K562 (cell line): ENCODE measurements around the gene ZNF77. TPM values are rescaled to one million over a fixed set of nuclear protein-coding genes. Genes with fewer than 3 reads are reported as not detected.
A peak's percentile ranks its signal among the peaks of the same experiment; 100 is the strongest.

Experiments used
- CREBBP ChIP-seq: IDR thresholded peaks from one replicate; pipeline ENCODE4 v1.6.1; 2012; ENCODE audit warnings: low read depth, mild to moderate bottlenecking, control low read depth, inconsistent platforms, low read length
- FUS ChIP-seq: fragments of 200-400 bp; formaldehyde crosslinking; optimal IDR thresholded peaks from 2 replicates; pipeline ENCODE3; 2017; ENCODE audit warnings: low read depth, low read length
- HDAC2 ChIP-seq: fragments of 450-650 bp; IDR thresholded peaks from 2 replicates; pipeline ENCODE4 v1.6.1; 2016; ENCODE audit warnings: mild to moderate bottlenecking
- KLF16 ChIP-seq: IDR thresholded peaks from 2 replicates; pipeline ENCODE4 v1.6.1; 2016; ENCODE audit warnings: antibody characterized with exemption
- MTA2 ChIP-seq: fragments of 450-650 bp; IDR thresholded peaks from 2 replicates; pipeline ENCODE4 v1.6.1; 2016; ENCODE audit warnings: low read depth
- MTF1 ChIP-seq: fragments of 250-450 bp; sonication (Bioruptor Pico); IDR thresholded peaks from 2 replicates; pipeline ENCODE4 v1.9.0; 2021; ENCODE audit warnings: moderate library complexity, mild to moderate bottlenecking, inconsistent platforms, borderline replicate concordance
- NFIC ChIP-seq: fragments of 450-650 bp; IDR thresholded peaks from 2 replicates; pipeline ENCODE4 v1.6.1; 2017; ENCODE audit warnings: mild to moderate bottlenecking, inconsistent platforms
- NONO ChIP-seq, 2 experiments: fragments of 200-400 bp in 1 of 2; fragments of 450-650 bp in 1 of 2; formaldehyde crosslinking in 1 of 2; IDR thresholded peaks; 2 replicates each; pipeline ENCODE4 v1.6.1; 2017; ENCODE audit warnings: low read depth in 2 of 2, mild to moderate bottlenecking in 2 of 2, moderate library complexity in 2 of 2, low read length in 1 of 2
- RBM25 ChIP-seq: fragments of 200-400 bp; formaldehyde crosslinking; IDR thresholded peaks from 2 replicates; pipeline ENCODE4 v1.6.1; 2018; ENCODE audit warnings: low read length, low read depth, moderate library complexity; ENCODE audit not compliant: severe bottlenecking
- RBM39 ChIP-seq: fragments of 200-400 bp; formaldehyde crosslinking; optimal IDR thresholded peaks from 2 replicates; pipeline ENCODE3; 2018; ENCODE audit warnings: low read depth, low read length
- SMARCA4 ChIP-seq: fragments of 450-650 bp; IDR thresholded peaks from 2 replicates; pipeline ENCODE4 v1.6.1; 2016
- SOX6 ChIP-seq: fragments of 450-650 bp; IDR thresholded peaks from 2 replicates; pipeline ENCODE4 v1.6.1; 2014; ENCODE audit warnings: mild to moderate bottlenecking
- TCF3 ChIP-seq: sonication (generic); formaldehyde crosslinking; IDR thresholded peaks from 2 replicates; pipeline ENCODE4 v1.4.0; 2020; ENCODE audit warnings: mild to moderate bottlenecking, missing genetic modification reagents
- ZC3H11A ChIP-seq: IDR thresholded peaks from 2 replicates; pipeline ENCODE4 v1.6.1; 2012; ENCODE audit warnings: low read depth, low read length, improper control_type of control experiment
- ZNF589 ChIP-seq: fragments of 200-800 bp; sonication (Bioruptor generic); IDR thresholded peaks from 2 replicates; pipeline ENCODE4 v1.6.1; 2016; ENCODE audit warnings: low read depth, missing genetic modification characterization, missing compliant biosample characterization
- ZNF707 ChIP-seq: fragments of 250-450 bp; sonication (Bioruptor Pico); conservative IDR thresholded peaks from 2 replicates; pipeline ENCODE4 v1.8.0; 2022; ENCODE audit warnings: inconsistent platforms, mild to moderate bottlenecking, moderate library complexity
- ZNF830 ChIP-seq: fragments of 250-450 bp; sonication (Bioruptor Pico); IDR thresholded peaks from 2 replicates; pipeline ENCODE4 v1.5.0; 2021; ENCODE audit warnings: mild to moderate bottlenecking
- polyA plus RNA-seq, 8 experiments: library from polyadenylated mRNA; depleted of rRNA in 4 of 8; stranded (reverse) in 5 of 8; unstranded in 3 of 8; fragments of >200 nt; fragmentation: Nextera tagmentation in 2 of 8; fragmentation: Illumina TruSeq in 1 of 8; extraction: Ambion mirVana in 2 of 8; extraction: Trizol in 1 of 8; gene quantifications; 2 replicates each; pipeline versions ENCODE4 v1.2.1 to v1.2.3, GENCODE V29; 2011 to 2014; ENCODE audit warnings: inconsistent platforms in 1 of 8, missing spikeins in 1 of 8
- total RNA-seq, 7 experiments: library from RNA; depleted of rRNA in 6 of 7; stranded (reverse); fragments of >200 nt in 6 of 7; fragmentation: Illumina TruSeq in 2 of 7; extraction: Trizol in 2 of 7; gene quantifications; 2 replicates each; pipeline versions ENCODE4 v1.2.1 to v1.2.3, GENCODE V29; 2011 to 2021; ENCODE audit warnings: low replicate concordance in 1 of 7
- TF ChIP-seq, protein P1 (sequence below): fragments of 450-650 bp; formaldehyde crosslinking; IDR thresholded peaks from 2 replicates; pipeline ENCODE4 v1.4.0; 2020; ENCODE audit warnings: mild to moderate bottlenecking, moderate library complexity
- TF ChIP-seq, protein P2 (sequence below): sonication (generic); IDR thresholded peaks from 2 replicates; pipeline ENCODE4 v1.6.1; 2016
- TF ChIP-seq, protein P3 (sequence below): sonication (generic); formaldehyde crosslinking; IDR thresholded peaks from 2 replicates; pipeline ENCODE4 v1.8.1; 2023; ENCODE audit warnings: mild to moderate bottlenecking, missing genetic modification reagents
- TF ChIP-seq, protein P4 (sequence below): fragments of 450-650 bp; IDR thresholded peaks from 2 replicates; pipeline ENCODE4 v1.6.1; 2016
- TF ChIP-seq, protein P5 (sequence below), 2 experiments: fragments of 150-350 bp in 1 of 2; IDR thresholded peaks; 2 replicates each; pipeline ENCODE4 v1.6.1; 2012 to 2016; ENCODE audit warnings: low read depth in 2 of 2, low read length in 2 of 2, mild to moderate bottlenecking in 1 of 2, moderate library complexity in 1 of 2

Gene ZNF77
- total and polyA plus RNA-seq, 9 of the 15 experiments (the other 6 are each of a cell fraction or from before 2014, with no cell fraction given), result 4.3 to 14.5 (median 7.7) TPM

DNA sequence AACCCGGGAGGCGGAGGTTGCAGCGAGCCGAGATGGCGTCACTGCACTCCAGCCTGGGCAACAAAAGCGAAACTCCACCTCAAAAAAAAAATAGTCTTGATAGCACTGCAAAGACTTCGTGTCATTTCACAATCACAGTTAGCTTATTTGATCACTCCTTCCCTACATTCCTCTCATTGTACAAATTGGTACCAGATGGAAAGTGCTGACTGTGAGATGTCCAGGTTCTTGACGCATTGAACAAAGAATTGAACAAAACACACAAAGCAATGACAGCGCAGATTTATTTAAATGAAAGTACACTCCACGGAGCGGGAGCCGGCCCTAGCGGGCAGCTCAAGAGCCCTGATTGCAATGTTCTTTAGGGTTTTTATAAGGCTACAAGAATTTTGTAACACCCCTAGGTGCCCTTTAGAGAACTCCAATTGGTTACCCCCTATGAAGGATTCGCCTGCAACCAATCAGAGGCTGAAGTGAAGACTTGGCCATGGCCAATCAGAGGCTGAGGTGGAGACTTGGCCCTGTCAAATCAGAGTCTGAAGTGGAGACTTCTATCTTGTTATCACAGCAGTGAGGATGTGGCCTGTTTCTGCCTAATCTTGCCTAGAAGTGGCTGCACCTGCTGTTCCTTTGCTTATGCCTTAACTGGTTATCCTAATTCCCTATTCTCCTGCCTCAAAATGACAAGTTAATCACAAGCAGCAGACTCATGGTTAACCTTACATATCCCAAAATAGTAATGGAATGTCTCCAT, 60.9 kb downstream of the ZNF77 start (continued):
- TF ChIP-seq, protein P1, sequence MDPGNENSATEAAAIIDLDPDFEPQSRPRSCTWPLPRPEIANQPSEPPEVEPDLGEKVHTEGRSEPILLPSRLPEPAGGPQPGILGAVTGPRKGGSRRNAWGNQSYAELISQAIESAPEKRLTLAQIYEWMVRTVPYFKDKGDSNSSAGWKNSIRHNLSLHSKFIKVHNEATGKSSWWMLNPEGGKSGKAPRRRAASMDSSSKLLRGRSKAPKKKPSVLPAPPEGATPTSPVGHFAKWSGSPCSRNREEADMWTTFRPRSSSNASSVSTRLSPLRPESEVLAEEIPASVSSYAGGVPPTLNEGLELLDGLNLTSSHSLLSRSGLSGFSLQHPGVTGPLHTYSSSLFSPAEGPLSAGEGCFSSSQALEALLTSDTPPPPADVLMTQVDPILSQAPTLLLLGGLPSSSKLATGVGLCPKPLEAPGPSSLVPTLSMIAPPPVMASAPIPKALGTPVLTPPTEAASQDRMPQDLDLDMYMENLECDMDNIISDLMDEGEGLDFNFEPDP (CRISPR knock-in tag), result no peak
- TF ChIP-seq, protein P2, sequence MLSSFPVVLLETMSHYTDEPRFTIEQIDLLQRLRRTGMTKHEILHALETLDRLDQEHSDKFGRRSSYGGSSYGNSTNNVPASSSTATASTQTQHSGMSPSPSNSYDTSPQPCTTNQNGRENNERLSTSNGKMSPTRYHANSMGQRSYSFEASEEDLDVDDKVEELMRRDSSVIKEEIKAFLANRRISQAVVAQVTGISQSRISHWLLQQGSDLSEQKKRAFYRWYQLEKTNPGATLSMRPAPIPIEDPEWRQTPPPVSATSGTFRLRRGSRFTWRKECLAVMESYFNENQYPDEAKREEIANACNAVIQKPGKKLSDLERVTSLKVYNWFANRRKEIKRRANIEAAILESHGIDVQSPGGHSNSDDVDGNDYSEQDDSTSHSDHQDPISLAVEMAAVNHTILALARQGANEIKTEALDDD, result peak; percentile 78
- peak; percentile 70 for TF ChIP-seq MTA2
- TF ChIP-seq ZNF589 (CRISPR knock-in tag), result no peak
- TF ChIP-seq SMARCA4, result no peak
- TF ChIP-seq TCF3 (CRISPR knock-in tag), result peak; percentile 87
- peak; percentile 65; the same call in 1 of the 2 replicates for TF ChIP-seq HDAC2
- TF ChIP-seq, protein P3, sequence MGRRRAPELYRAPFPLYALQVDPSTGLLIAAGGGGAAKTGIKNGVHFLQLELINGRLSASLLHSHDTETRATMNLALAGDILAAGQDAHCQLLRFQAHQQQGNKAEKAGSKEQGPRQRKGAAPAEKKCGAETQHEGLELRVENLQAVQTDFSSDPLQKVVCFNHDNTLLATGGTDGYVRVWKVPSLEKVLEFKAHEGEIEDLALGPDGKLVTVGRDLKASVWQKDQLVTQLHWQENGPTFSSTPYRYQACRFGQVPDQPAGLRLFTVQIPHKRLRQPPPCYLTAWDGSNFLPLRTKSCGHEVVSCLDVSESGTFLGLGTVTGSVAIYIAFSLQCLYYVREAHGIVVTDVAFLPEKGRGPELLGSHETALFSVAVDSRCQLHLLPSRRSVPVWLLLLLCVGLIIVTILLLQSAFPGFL (CRISPR knock-in tag), result no peak
- peak; percentile 53 for TF ChIP-seq KLF16
- TF ChIP-seq, protein P4, sequence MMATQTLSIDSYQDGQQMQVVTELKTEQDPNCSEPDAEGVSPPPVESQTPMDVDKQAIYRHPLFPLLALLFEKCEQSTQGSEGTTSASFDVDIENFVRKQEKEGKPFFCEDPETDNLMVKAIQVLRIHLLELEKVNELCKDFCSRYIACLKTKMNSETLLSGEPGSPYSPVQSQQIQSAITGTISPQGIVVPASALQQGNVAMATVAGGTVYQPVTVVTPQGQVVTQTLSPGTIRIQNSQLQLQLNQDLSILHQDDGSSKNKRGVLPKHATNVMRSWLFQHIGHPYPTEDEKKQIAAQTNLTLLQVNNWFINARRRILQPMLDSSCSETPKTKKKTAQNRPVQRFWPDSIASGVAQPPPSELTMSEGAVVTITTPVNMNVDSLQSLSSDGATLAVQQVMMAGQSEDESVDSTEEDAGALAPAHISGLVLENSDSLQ, result peak; percentile 86
- no peak for TF ChIP-seq CREBBP
- TF ChIP-seq, protein P5, sequence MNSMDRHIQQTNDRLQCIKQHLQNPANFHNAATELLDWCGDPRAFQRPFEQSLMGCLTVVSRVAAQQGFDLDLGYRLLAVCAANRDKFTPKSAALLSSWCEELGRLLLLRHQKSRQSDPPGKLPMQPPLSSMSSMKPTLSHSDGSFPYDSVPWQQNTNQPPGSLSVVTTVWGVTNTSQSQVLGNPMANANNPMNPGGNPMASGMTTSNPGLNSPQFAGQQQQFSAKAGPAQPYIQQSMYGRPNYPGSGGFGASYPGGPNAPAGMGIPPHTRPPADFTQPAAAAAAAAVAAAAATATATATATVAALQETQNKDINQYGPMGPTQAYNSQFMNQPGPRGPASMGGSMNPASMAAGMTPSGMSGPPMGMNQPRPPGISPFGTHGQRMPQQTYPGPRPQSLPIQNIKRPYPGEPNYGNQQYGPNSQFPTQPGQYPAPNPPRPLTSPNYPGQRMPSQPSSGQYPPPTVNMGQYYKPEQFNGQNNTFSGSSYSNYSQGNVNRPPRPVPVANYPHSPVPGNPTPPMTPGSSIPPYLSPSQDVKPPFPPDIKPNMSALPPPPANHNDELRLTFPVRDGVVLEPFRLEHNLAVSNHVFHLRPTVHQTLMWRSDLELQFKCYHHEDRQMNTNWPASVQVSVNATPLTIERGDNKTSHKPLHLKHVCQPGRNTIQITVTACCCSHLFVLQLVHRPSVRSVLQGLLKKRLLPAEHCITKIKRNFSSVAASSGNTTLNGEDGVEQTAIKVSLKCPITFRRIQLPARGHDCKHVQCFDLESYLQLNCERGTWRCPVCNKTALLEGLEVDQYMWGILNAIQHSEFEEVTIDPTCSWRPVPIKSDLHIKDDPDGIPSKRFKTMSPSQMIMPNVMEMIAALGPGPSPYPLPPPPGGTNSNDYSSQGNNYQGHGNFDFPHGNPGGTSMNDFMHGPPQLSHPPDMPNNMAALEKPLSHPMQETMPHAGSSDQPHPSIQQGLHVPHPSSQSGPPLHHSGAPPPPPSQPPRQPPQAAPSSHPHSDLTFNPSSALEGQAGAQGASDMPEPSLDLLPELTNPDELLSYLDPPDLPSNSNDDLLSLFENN (IDR thresholded peaks at IDR 0.05; ENCODE audit: low read depth in 2 of 2, low read length in 2 of 2), result no peak
- no peak for TF ChIP-seq ZC3H11A
- TF ChIP-seq FUS, result no peak
- no peak for TF ChIP-seq RBM39
- TF ChIP-seq SOX6, result 0 out of 2 replicates have a peak, but pooled peaks have one; percentile 21
- peak; percentile 66 for TF ChIP-seq RBM25
- TF ChIP-seq ZNF830 (CRISPR knock-in tag), result no peak
- peak; percentile 68 for TF ChIP-seq NFIC
- no peak for TF ChIP-seq ZNF707 (CRISPR knock-in tag)
- TF ChIP-seq MTF1 (CRISPR knock-in tag), result no peak
- TF ChIP-seq NONO (IDR thresholded peaks at IDR 0.05; ENCODE audit: low read depth in 2 of 2, low read length in 1 of 2), result no peak
